Measurements from ENCODE around the gene TMEM163. TPM values are rescaled to one million over a fixed set of nuclear protein-coding genes. Genes with fewer than 3 reads are reported as not detected.

Gene TMEM163
- total and polyA plus RNA-seq, 2 donors (not counting 3 experiments of a cell fraction or from before 2014, with no cell fraction given): 1.0 to 2.8 TPM

- no peak for TF ChIP-seq GATA2 (IDR thresholded peaks at IDR 0.05; ENCODE audit: insufficient read depth, insufficient read length, low read depth, low read length)
- TF ChIP-seq POLR2A (IDR thresholded peaks at IDR 0.05; ENCODE audit: low read depth, low read length): no peak
- no peak for TF ChIP-seq POLR2AphosphoS5 (IDR thresholded peaks at IDR 0.05; ENCODE audit: insufficient read depth, low read depth, low read length)
- TF ChIP-seq FOS (IDR thresholded peaks at IDR 0.05; ENCODE audit: borderline replicate concordance, insufficient read depth, low read length): no peak
- TF ChIP-seq MYC (IDR thresholded peaks at IDR 0.05; ENCODE audit: low read depth, low read length): no peak
- TF ChIP-seq MAX (IDR thresholded peaks at IDR 0.05; ENCODE audit: insufficient read depth, insufficient read length): no peak
- TF ChIP-seq EZH2 (IDR thresholded peaks at IDR 0.05; ENCODE audit: borderline replicate concordance, low read depth, low read length, severe bottlenecking): no peak
- no peak for TF ChIP-seq JUN (IDR thresholded peaks at IDR 0.05; ENCODE audit: borderline replicate concordance, insufficient read depth, insufficient read length, low read depth)
- TF ChIP-seq CTCF (IDR thresholded peaks at IDR 0.05; ENCODE audit: extremely low read depth in 1 of 2, insufficient read depth in 1 of 2, low read depth in 1 of 2, low read length in 2 of 2): no peak
- intact Hi-C loops (cut with micrococcal nuclease): no loop called here
- dilution Hi-C loops (cut with MboI; ENCODE audit: extremely low pct_ligation_motif_present, low sequenced_read_pairs): no loop called here
- DNase-seq (ENCODE audit: low read depth, low spot score): no peak
- peaks cover 3% of the 10 kb centered on the region for H3K4me1 ChIP-seq (ENCODE audit: control insufficient read depth, extremely low read depth, insufficient read depth, low read length)
- H4K20me1 ChIP-seq (replicated peaks; ENCODE audit: control insufficient read depth, extremely low read depth, insufficient read depth, low read length): no peaks in the 10 kb centered on the region
- H3K4me2 ChIP-seq (ENCODE audit: insufficient read depth, low read length): no peak overlapping the region
- no peak overlapping the region for H3K9ac ChIP-seq (replicated peaks; ENCODE audit: extremely low read depth, insufficient read depth, low read length)
- H3K36me3 ChIP-seq (ENCODE audit: control insufficient read depth in 2 of 2, extremely low read depth in 1 of 2, insufficient read depth in 2 of 2, low read length in 2 of 2): no peaks in the 10 kb centered on the region
- H3K27ac ChIP-seq (ENCODE audit: insufficient read depth, low read depth, low read length): no peak overlapping the region
- no peak overlapping the region for H2AFZ ChIP-seq (ENCODE audit: low read depth, low read length)
- no peaks in the 10 kb centered on the region for H3K9me3 ChIP-seq (replicated peaks; ENCODE audit: control insufficient read depth, insufficient read depth, low read length)
- H3K27me3 ChIP-seq (ENCODE audit: control insufficient read depth in 2 of 2, insufficient read depth in 2 of 2, low read length in 2 of 2): no peaks in the 10 kb centered on the region
- BruUV-seq (replicated peaks): no TSS peak
- H3K4me3 ChIP-seq (replicated peaks in 1 of 3; ENCODE audit: insufficient read depth in 1 of 3, low read depth in 1 of 3, low read length in 3 of 3): no peak overlapping the region
- no peaks in the 10 kb centered on the region for H3K9me1 ChIP-seq (replicated peaks; ENCODE audit: control insufficient read depth, extremely low read depth, insufficient read depth, low read length)
- H3K79me2 ChIP-seq (ENCODE audit: control insufficient read depth, insufficient read depth, low read length): no peaks in the 10 kb centered on the region
- ChIA-PET POLR2A (no interaction called here), CTCF (interaction anchor here (1.1 kb wide), 2 partner anchors 10 to 13 kb away, joined by 3 to 5 read pairs; no protein-coding TSS in a partner anchor)
- no peak for FAIRE-seq
These were observed 43.5 kb downstream of the TMEM163 start for GRCh38 chr2:134675314-134675713.
